Activated T-helper 1 cell treated with anti-CD3 and anti-CD28 coated beads, Interleukin-2, amount 50 U/mL, for 16 hours (primary cell): Measurements from ENCODE around the gene HRK.

Experiments used
- DNase-seq, 2 donors: peaks; one replicate each; pipeline ENCODE4 v3.0.0-alpha.2; 2020; ENCODE audit warnings: low read depth in 1 of 2, low spot score in 1 of 2

Gene HRK

DNA sequence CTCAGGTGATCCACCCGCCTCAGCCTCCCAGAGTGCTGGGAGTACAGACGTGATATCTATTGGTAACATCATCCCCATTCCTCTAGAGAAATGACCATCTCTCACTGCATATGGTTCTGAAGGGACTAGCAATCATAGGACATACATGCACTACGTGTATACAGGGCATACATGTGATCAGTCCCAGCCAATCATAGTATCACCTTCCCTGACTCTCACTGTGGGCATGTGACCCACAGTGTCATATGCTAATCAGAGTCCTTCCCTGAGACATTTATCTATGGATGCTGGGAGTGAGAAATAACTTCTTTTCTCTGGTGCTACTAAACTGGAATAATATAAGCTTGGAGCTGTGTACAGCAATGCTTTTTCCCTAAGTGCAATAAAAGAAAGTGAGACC is 17.4 kb upstream of the HRK start:
- no peak for DNase-seq

DNA sequence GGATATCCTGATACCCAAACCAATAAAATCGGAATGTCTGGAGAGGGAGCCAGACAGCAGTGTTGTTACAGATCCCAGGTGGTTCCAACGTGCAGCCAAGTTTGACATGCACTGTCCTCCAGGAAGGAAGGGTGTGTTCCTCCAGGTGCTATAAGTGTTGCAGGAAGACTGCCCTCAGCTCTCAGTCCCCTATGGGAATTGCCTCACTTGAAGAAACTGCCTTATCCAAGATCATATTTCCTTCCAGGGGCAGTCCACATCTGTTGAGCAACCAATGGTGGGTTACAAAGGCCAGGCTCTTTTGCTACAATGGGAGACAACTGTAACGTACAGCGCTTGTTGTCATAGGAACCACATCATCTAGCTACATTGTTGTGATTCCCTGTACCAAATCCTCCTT is 16.2 kb upstream of the HRK start:
- DNase-seq: no peak

DNA sequence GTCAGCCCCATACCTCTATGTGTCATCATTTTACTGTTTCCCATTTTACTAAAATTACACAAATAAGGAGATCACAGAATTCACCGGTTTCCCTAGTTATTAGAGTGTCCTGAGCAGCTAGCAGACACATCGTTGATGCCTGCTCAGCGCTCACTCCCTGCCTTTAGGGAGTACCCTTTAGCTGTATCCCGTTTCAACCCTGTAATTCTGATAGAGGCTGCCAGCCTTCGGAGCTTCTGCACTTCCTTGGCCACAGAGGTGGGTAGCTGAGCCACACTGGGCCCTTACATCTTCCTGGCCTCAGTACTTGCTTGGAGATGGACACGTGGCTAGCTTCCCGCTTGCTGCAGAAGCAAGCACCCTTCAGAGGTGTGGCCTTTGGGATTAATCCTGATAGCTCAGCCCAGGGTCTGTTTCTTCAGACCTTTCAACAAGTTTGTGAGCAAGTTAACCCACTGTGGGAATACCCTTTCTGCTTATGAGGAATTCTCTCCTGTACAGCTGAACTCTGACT is 15.2 kb upstream of the HRK start:
- DNase-seq: no peak

DNA sequence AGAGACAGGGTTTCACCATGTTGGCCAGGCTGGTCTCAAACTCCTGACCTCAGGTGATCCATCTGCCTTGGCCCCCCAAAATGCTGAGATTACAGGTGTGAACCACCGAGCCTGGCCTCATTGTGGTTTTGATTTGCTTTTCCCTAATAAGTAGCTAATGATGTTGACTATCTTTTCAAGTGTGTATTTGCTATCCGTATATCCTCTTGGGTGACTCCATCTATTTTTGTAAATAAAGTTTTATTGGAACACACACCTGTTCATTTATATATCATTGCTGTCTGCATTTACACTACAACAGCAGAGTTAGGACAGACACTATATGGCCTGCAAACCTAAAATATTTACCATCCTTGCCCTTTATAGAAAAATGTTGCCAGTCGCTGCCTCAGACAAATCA is 13.7 kb upstream of the HRK start:
- no peak for DNase-seq

DNA sequence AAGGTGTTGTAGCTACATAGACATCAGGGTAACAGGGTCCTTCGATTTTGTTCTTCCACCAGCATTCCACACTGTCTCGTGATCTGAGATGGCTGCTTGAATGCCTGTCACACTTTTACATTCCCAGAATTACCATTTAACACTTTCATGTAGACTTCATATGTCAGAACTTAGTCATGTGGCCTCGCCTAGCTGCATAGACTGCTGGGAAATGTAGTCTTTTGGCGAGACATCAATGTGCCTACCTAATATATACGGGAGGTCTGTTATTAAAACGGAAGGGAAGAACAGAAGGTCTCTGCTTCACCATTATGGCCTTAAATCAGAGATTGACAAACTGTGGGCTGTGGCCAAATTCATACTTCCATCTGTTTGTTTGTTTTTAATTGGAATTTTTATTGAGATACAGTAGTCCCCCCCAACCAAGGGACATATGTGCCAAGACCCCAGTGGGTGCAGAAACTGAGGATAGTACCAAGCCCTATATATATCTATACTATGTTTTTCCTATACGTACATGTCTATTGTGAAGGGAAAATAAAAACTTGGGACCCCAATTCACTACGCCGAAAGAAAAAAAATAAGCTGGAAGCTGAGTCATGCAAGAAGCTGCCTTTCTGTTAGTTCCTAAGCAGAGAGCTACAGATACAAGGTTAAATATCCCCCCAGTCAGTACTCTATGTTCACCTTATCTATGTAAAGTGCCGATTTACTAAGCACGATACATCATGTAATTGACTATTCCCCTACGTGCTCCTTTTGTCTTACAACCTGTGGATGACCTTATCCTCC is 11.3 kb upstream of the HRK start:
- DNase-seq: no peak

DNA sequence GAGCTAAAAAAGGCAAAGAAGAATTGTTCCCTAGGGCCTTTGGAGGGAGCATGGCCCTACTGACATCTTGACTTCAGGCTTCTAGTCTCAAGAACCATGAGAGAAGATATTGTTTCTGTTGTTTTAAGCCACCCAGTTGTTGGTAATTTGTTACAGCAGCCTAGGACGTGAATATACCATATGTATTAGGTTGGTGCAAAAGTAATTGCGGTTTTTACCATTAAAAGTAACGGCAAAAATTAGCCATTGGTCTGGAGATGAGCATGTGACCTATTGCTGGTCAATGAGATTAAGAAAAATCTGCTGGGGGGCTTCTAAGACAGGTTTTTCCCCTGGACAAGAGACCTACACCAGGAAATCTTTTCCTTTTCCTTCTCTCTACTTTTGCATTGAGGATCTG is 9.8 kb upstream of the HRK start:
- no peak for DNase-seq

DNA sequence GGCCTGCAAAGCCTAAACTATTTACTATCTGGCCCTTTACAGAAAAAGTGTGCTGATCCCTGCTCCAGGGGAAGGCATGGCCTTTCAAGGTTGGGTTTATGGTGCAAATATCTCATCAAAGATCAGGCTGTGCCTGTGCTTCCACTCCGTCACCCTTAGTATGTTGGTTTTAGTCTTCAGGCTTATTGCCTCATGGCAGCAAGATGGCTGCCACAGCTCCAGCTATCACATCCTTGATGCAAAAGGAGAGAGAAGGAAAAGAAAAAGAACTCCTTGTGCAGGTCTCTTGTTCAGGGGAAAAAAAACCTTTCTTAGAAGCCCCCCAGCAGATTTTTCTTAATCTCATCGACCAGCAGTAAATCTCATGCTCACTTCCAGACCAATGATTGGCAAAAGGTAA is 9.1 kb upstream of the HRK start:
- DNase-seq: no peak

DNA sequence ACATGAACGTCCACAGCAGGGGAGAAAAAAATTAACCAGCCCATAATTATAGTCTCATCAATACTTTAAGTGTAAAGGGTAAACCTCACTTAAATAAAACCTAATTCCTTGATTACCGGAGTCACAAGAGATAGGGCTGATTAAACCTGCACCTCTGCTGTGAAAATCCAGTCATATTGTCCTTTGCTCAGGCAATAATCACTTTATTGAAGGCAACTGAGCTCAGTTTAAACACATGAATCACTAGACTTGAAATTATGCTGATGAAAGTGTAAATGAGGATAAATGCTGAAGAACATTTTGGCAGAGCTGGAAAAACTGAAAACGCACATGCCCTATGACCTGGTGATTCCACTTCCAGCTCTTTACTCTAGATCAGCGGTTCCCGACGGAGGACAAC is 6.7 kb upstream of the HRK start:
- no peak for DNase-seq

DNA sequence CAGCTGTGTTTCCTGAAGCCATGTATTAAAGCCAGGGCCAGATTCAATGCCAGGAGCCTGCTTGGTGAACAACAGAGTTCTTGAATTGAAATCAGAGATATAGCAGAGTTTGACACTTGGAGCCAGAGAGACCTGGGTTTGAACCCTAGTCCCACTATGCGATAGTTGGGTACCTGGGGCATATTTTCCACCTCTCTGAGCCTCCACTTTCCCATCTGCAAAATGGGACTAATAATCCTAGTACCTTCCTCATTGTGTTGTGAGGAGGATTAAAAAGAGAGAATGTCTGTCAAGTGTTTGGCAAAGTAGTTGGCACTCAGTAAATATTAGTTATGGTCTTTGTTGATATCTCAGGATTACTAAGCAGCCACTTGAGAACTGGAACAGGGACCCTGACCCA is 6.0 kb upstream of the HRK start:
- no peak for DNase-seq

DNA sequence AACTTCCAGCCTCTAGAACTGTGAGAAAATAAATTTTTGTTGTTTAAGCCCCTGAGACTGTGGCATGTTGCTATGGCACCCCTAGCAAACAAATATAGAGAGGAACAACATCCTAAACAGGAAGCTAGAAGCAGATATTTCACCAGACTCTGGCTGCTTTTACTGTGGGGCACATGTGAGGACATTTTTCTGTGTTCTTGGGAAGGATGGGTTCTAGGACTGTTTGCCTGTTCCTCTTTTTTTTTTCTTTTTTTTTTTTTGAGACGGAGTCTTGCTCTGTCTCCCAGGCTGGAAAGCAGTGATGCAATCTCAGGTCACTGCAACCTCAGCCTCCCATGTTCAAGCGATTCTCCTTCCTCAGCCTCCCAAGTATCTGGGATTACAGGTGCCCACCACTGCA is 4.2 kb upstream of the HRK start:
- no peak for DNase-seq

DNA sequence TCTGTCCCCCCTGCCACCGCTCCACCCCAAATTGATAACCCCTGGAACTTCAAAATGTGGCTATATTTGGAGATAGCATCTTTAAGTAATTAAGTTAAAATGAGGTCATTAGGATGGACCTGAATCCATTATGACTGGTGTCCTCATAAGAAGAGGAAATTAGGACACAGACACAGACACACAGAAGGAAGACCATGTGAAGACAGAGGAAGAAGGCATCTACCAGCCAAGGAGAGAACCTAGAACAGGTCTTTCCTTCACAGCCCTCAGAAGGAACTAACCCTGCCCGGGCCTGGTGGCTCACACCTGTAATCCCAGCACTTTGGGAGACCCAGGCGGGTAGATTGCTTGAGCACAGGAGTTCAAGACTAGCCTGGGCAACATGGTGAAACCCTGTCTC is 3.6 kb upstream of the HRK start:
- DNase-seq: no peak

DNA sequence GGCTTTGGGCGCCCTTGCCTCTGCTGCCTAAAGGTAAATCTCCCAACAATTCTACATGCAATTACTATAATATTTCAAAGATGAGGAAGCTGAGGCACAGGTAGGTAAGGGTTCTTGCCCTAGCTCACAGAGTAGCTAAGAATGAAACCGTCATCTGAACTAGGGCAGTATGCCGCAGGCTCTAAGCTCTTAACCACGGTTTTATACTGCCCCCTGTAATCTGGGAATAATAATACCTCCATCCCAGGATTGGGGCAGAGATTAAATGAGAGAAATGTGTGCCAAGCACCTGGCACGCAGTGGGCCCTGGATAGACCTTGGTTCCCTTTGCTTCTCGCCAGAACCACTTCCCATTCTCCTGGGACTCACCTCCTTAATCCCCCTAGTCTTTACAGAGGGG is 1.5 kb upstream of the HRK start:
- no peak for DNase-seq

DNA sequence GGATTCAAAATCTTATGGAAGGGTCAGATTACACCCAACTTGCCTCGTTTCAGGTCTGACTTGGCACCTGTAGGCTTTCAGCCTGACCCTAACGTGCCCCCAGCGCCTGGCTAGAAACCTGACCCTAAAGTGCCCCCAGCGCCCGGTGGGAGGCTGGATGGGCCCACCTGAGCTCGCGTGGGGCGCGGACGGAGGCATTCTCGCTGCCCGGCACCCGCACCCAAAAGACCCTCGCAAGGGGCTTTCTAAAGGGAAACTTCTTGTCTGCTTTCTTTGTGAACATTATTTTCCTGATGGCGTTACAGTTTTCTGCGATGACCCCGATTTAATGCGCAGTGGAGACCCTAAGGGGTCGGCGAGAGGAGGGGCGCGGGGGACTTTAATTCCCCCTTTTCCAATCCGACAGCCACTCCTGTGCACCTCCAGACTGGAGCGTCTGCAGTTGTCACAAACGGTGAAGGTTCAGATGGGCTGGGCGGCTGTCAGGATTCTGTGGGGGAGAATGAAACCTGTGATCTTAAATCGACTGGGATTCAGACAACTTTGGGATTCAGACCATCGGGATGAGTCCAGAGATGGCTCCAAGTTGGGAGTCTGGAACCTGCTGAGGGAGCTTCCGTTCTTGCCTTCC is 751 bp upstream of the HRK start:
- no peak for DNase-seq

DNA sequence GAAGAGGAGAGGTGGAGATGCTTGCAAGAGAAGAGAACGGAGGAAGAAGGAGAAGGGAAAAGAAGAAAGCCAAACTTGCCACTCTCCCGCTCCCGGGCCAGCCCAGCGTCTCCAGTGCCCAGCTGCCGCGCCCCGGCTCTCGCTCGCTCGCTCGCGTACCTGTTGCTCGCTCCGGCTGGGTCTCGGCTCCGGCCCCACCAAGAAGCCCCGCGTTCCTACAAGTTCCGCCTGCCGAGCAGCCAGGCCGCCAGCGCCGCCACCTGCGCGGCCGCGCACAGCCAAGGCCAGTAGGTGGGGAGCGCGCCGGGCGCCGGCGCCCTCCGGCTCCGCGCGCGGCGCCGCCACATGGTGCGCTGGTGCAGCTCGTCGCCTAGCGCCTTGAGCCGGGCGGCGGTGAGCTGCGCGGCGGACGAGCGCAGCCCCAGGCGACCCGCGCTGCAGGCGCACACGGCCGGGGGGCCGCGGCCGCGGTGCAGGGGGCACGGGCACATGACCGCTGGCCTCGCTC is 370 bp downstream of the HRK start:
- DNase-seq: no peak

DNA sequence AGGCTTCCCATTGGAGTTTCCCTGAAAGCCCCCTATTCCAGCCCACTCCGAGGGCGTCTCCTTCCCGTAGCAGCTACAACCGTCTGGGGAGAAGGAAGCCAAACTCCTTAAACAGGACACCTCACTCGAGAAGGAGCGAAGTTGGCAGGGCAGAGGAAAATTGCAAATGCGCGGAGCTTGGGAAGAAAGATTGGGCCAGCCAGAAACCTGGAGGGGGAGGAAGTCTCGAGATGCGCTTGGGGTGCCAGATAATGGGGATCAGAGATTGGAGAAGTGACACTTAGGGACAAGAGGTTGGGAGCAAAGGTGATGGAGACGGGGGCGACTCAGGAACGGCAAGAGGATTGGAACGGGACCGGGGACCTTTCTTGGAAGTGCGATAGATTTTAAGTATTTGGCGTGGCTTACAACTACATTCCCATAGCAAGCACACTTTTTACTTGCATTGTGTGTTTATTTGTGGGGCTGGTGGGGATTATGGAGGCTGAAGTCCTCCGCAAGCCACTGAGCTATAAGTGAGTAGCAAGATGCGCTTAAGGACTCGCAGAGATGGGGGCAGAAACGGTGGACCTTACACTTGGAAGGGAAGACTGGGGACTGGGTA is 926 bp downstream of the HRK start:
- DNase-seq: no peak

DNA sequence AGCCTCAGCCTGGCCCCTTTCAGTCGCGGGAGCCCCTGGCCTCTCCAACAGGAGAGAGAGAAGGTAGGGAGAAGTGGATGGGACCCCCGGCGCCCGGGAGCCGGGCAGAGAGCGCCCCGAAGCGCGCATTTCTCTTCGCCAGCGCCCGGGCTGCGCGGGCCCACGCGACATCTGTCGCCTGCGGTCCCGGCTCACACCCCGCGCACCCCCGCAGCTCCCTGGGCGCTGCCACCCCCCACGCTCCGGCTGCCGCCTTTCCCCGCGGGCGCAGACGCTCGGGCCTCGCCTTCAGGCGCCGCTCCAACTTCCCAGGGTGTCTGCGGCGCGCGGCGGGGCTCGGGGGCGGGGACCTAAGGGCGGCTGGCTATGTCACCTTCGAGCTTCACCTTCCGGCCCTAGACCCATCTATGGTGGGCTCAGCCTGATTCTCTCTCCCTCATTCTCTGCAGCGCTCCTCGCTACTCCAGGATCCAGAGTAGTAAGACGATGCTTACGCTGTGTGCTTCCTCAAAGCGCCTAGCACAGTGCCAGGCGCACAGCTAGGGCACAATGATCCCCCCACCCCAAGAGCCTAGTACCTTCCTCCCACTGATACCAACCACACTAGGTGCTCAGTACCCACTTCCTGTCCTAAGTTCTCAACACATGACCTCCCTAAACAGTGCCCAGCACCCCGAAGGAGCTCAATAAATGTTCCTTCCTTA is 1.6 kb downstream of the HRK start:
- DNase-seq: no peak

DNA sequence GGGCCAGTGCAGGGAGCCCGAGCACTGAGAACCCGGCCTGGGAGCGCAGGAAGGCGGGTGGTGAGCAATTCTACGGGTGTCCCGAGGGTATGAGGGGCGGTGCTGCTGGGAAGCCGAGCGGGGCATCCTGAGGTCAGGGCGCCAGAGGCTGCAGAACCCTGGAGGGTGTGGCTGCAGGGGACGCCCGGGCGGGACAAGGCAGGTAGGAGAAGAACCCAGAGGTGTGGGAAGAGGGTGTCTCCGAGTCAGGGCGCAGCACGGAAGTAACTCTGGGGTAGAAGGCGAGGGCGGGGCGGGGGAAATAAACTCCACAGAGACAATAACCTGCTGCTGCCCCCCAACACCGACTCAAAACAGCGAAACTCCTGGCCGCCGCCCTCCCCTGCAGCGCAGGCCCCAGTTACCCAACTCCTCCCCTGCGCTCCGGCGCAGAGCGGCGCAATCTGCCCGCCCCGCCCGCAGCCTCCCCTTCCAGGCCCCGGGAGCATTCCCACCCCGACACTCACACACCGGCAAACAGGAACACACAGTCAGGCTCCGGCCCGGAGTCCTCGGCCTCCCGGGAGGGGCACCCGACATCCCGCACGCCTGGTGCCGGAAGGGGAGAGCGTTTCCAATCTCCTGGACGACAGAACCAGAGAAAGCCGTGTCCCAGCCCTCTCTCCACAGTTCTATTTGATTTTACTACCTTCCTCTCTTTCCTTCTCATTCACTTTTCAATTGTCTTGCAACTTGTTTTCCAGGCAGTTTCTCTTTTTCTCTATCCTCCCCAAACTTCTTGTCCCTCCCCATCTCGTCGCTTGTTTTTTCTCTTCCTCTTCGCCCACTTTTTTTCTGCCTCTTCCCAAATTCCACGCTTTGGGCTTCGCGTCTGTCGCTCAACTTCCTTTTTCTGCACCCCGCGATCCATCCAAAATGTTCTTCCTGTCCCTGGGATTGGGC is 2.4 kb downstream of the HRK start:
- no peak for DNase-seq

DNA sequence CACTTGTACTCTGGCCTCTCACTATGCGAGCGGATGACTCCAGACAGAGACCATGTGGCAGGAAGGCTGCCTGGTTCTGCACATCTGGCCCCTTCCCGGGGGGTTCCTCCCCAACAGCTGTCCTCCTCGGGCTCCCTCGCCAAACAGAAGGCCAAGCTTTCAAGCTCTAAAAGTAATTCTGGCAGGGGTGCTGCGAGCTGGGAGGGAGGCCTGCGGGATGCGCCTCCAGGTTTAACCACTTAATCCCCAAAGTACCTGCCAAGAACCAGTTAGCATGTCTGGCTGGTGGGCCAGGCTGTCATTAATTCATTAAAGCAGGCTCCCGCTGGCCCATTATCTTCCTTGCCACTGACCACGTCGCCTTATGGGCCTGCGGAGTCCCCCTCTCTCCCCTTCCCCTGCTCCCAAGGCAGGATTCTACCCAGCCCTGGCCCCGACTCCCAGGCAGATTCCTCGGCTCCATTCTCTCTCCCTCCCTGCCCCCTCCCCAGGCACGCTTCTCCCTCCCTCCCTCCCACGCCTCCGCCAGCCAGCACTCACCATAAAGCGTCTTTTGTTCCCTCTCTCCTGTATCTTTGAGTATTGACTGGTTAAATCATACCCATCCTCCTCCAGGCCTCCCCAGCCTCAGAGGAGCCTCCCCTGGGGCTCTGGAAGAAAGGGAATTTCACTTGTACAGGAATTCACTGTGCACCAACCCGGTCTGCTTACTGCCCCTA is 4.9 kb downstream of the HRK start:
- DNase-seq: no peak

DNA sequence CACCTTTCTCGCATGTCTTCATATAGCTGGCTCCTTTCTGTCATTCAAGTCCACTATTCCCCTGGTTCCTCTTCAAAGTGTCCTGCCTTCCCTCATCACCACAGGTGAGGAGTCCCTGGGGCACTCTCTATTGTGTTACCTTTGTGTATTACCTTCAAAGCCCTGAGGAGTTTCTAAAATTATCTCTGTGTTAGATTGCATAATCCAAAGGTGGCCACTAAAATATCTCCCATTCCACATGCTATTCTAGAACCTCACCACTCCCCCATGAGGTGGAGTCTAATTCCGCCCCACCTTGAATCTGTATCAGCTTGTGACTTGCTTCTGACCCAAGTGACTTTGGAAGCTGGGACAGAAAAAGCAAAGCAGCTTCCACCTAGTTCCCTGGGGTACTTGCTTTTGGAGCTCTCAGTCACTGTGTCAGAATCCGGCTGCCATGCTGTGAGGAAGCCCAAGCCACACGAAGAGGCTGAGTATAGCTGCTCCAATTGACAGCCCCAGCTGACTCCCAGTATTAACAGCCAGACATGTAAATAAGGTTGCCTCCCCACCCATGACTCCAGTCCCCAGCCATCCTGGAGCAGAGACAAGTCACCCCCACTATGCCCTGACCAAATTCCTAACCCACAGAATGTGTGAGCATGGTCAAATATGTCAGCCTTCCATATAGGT is 6.8 kb downstream of the HRK start:
- no peak for DNase-seq
